ENCODE data around the gene FGFR1OP2.
"Not testable (repeated sequence)": the region's sequence is repeated elsewhere in the genome, so short reads cannot be mapped to it uniquely, and the experiment has no call there.

The FGFR1OP2 gene

DNA sequence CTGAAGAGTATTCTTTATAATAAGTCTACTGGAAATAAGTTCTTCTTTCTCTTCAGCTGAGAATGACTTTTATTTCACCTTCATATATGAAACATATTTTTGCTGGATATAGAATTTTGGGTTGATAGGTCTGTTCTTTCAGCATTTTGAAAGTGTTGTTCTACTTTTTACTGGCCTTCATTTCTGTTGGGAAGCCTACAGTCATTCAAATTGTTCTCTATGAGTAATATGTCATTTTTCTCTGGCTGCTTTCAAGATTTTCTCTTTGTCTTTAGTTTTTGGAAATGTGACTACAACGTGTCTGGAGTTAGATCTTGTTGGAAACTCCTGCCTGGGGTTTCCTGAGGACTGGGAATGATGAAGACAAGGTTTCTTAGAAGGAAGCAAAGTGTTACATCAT is 10.0 kb downstream of the FGFR1OP2 start:
- DNase-seq, result no peak

DNA sequence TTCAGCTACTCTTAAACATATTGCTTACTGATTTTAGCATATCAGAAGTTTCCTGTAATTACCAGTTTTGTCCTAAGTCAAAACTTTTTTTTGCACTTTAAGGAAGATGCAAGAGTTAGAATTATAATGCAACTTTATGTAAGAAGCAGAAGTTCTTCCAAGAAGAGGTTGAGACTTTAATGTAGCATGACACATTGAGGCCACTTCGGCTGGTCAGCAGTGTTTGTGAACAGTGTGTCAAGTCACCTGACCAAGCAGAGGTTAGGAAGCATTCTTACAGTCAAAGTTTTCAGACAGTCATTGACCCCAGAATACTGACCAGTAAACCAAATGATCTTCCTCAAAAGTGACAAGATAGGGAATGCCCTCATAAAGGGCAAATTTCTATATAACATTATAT is 15.2 kb downstream of the FGFR1OP2 start:
- DNase-seq, result no peak

DNA sequence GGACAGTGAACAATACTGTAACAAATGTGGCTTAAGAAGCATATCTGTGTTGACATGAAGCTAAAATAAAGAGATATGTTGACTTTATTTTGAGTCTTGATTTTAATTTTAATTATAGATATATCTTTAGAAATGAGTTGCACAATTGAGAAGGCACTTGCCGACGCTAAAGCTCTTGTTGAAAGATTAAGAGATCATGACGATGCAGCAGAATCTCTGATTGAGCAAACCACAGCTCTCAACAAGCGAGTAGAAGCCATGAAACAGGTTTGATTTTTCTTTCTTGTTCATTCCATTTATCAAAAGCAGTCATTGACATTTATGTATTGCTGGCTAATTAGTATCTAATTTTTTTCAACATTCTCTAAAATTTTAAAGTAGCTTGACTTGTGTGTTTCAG is 15.8 kb downstream of the FGFR1OP2 start:
- DNase-seq, result no peak

DNA sequence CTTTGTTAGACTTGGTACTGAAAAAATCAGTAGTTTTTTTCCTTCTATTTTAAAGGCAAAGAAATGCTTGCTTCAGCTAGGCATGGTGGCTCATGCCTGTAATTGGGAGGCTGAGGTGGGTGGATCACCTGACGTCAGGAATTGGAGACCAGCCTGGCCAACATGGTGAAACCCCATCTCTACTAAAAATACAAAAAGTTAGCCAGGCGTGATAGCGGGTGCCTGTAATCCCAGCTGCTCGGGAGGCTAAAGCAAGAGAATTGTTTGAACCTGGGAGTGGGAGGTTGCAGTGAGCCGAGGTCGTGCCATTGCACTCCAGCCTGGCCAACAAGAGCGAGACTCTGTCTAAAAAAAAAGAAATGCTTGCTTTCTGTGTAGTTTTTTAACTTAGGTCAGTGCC is 23.1 kb downstream of the FGFR1OP2 start:
- DNase-seq, result not testable (repeated sequence)

DNA sequence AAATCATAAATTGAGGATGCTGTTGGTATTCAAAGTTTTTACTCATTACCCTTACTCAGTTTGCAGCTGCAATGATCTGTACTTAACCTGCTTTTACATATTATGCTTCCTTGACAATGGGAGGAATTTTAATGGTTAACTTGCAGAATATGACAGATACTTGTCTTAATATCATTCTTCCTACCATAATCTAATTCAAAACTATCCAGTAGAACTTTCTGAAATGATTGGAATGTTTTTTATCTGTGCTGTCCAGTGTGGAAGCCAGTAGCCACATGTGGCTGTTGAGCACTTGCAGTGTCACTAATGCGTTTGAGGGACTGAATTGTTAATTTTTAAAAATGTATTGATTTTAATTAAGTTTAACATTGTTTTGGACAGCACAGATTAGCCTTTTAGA is 23.5 kb downstream of the FGFR1OP2 start:
- DNase-seq, result no peak

DNA sequence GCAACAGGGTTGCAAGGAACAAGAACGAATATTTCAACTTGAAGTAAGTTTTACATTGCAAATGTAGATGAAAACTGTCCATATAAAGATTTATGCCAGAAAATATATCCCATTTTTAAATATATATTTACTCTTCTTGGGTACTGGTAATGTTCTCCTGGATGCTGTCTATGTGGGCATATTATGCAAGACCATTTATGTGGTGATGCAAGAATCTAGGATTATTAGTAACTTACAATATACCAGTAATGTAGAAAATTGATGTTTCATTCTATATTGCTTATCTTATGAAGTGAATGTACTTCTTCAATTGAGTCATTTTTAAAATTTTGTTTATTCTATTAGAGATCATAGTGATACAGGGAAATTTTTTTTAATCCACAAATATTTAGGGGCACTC is 25.1 kb downstream of the FGFR1OP2 start:
- DNase-seq, result no peak

DNA sequence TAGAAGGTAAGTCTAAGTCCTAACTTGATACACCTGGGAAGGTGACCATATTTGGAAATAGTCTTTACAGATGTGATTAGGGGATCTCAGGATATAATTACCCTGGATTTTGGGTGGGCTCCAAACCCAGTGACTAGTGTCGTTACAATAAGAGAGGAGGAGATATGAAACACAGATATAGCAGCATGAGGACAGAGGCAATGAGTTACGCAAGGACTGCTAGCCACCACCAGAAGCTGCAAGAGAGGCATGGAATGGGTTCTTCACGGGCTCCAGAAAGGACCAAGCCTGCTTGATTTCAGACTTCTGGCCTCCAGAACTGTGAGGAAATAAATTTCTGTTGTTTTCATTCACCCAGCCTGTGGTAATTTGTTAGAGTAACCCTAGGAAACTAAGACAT is 28.6 kb downstream of the FGFR1OP2 start:
- DNase-seq, result no peak

DNA sequence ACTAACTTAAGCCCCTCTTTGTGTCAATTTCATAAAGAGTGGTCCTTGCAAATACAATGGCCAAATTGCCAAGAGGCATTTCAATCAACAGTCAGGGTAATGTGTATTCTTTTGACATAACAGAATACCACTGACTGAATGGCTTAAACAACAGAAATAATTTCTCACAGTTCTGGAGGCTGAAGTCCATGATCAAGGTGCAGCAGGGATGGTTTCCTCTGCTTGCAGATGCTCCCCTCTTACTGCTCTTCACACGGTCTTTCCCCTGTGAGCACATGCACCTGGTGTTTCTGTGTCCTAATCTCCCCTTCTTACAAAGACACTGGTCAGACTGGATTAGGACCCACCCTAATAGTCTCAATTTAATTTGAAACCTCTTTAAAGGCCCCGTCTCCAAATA is 31.9 kb downstream of the FGFR1OP2 start:
- DNase-seq, result no peak

DNA sequence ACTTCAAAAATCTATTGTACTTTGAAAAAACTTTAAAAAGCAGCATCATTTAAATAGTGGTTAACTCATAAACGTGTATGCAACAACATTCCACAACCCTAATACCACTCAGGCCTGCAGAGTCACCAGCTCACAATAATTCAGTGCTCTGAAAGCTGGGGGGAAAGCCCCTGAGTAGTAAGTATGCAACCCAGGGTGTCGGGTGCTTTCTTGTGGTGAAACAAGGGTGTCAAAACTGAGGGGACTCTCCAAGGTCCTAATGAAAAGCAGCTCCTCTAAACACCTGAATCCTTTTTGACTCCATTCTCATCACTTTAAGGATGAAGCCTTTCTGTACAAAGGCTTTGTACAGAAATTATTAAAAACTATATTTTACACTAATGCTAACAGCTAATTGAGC is 33.7 kb downstream of the FGFR1OP2 start:
- peak; percentile 59 to 69 for DNase-seq

DNA sequence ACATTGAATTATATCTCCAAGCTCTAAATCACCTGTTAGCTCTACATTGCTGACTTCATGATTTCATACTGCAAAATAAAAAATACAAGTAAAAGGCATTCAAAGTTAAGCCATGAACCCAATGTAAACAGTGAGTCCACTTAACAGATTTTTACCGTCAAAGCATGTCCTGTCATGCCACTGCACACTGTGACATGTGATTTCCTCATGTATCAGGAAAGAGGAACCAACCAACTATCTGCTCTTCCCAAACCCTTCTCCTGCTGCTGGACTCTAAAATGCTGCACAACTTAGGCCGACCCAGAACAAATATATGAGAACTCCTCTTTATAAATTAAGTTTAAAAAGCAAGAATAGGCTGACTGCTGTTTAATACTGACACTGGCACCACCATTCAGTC is 38.4 kb downstream of the FGFR1OP2 start:
- DNase-seq, result no peak

DNA sequence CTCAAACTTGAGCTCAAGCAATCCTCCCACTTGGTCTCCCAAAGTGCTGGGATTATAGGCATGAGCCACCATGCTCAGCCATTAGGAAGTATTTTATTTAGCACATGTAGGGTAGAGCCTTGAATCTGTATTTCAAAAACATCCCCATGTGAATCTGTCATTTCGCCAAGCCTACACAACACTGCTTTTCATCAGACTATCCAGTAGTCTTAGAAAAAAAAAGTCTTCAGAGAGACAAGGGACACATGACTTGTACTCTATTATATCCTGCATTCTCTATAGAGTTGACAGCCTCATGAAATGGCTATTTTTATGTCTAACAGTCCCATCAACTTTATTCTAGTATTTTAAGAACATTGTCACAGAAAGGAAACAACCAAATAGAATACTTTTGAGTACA is 40.5 kb downstream of the FGFR1OP2 start:
- DNase-seq, result no peak

DNA sequence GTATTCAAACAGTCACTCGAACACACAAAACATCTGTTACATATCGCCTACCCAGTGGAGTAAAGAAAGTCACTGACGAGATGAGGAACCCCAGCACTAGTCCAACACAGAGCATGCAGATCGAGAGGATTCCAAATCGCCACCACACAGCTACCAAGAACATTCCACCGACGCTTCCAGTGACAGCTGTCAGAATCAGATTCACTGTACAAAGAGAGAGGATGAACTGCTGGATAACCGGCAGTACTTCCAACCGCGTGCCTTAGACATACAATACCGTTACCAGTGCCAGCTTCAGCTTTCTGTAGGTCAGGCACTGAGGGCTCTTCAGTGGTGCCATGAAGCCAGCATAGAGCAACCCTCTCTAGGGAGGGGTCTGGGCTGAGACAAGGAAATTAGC is 41.5 kb downstream of the FGFR1OP2 start:
- no peak for DNase-seq

DNA sequence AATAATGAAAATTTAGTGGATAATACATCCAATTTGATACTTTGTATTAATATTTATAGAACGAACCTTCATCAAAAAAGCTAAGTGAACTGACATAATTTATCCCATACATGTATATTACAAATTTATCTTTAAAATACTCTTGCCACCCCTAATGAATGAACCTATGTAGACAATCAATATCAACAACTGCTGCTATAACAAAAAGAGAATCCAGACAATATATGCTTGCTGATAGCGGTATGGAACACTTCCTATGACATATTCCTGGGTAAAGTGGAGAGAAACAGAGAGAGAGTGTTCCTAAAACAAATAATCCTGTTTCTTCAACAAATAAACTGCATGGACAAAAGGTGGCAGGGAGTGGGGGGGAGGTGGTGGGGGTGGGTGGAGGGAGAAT is 44.6 kb downstream of the FGFR1OP2 start:
- DNase-seq, result no peak

DNA sequence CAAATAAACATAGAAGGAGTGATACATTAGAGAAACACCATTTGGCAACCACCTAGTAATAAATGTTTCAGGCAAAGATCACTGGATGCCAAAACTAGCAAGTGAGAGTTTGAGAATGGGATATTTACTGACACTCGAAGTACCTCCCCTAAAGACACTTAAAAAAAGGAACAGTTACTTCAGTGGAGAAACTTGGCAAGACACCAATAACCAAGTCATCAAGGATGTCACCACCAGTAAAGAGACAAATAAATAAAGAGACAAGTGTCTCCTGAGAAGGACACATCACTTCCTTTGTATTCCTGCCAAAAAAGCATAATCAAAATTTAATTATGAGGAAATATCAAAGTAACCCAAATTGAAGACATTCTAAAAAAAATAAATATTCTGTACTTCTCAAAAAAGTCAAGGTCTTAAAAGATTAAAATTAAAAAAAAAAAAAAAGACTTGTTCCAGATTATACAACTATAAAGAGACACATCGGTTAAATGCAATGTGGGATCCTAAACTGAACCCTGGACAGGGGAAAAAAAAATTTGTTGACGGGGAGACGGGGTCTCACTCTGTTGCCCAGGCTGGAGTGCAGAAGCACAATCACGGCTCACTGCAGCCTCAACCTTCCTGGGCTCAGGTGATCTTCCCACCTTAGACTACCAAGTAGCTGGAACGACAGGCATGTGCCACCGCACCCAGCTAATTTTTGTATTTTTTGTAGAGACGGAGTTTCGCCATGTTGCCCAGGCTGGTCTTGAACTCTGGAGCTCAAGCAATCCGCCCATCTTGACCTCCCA is 49.6 kb downstream of the FGFR1OP2 start:
- no peak for DNase-seq

DNA sequence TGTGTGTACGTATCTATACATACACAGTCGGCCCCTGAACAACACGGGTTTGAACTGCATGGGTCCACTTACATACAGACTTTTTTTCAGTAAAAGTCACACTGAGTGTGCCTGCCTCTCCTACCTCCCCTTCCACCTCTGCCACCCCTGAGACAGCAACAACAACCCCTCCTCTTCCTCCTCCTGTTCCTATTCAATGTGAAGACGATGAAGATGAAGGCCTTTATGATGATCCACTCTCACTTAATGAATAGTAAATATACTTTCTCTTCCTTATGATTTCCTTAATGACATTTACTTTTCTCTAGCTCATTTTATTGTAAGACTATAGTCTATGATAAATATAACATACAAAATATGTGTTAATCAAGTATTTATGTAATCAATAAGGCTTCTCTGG is 50.4 kb downstream of the FGFR1OP2 start:
- no peak for DNase-seq

DNA sequence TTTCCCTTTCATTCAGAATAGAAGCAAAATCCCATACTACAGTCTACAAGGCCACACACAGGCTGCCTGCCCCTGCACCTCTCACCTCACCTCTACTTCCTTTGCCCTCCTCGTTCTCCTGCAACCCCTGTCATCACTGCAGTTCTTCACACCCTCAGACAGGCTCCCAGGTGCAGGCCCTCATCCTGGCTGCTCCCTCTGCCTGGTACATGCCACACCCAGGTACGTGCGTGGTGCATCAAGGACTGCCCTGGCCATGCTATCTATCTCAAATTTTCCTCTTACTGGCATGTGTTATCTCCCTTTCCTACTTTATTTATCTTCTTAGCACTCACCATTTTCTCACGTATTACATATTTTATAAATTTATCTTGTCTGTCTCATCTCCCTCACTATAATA is 51.6 kb downstream of the FGFR1OP2 start:
- no peak for DNase-seq

DNA sequence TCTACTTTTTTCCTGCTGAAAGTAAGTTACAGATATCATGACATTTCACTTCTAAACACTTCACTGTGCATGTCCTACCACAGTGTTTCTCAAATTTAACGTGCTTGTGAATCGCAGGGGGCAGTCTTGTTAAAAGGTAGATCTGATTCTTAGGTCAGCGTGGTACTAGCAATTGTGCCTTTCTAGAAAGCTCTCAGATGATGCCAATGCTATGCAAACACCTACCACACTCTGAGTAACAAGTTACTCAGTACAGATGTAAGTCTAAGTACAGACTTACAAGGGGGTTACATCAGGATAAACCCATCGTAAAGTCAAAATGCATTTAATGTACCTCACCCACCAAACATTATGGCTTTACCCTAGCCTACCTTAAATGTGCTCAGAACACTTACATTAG is 53.6 kb downstream of the FGFR1OP2 start:
- DNase-seq, result no peak

DNA sequence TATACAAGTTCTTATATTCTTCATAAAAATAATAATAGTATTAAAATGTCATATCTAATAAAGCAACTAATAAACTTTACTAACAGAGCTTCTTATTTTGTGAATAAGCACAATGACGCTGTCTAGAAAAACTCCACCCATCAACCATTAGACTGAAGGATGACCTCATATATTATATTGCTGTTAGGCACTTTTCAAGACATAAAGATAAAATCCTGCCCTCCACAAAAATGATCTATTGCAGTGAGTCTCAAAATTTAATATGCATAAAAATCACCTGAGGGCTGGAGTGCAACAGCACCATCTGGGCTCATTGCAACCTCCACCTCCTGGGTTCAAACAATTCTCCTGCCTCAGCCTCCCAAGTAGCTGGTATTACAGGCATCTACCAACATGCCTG is 55.8 kb downstream of the FGFR1OP2 start:
- no peak for DNase-seq

DNA sequence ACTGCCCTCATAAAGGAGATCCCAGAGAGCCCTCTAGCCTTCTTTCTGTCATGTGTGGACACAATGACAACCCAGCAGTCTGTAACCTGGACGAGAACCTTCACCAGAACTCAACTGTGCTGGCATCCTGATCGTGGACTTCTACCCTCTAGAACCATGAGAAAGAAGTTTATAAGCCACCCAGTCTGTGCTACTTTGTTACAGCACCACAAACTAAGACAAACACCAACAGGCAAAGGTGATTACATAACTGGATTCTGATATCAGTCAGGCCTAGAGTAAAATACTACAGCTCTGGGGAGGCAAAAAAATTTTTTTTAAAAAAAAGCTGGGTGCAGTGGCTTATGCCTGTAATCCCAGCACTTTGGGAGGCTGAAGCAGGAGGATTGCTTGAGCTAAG is 57.4 kb downstream of the FGFR1OP2 start:
- no peak for DNase-seq

DNA sequence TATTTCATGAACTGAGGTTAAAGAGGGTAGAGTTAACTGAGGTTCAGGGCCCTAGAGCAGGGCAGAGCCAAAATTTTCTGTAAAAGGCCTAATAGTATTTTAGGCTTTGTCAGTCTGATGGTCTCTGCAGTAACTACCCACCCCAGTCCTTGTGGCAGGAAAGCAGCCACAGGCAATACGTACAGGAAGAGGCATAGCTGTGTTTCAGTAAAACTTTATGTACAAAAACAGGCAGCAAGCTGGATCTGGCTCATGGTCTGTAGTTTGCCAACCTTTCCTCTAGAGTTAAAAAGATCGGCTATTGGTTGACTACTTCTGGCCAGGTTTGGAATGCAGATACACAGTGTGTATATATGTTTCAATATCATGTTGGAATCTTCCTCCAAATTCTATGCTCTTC is 58.7 kb downstream of the FGFR1OP2 start:
- DNase-seq, result no peak

DNA sequence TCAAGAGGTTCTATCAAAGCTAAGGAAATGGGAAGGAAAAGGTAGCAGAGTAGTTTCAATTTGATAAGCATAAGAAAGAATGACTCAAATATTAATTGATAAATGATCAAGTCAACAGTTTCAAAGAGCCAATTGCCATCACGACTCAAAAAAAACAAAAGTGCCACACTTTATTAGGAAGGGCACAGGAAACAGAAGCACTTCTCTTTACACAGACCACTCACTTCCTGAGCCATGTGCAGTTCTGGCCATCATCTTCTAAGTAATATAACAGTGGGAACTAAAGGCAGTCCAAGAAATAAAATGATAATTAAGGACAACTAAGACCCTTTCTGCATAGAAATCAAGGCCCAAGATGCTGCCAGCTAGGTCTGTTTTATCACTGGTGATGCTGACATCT is 62.7 kb downstream of the FGFR1OP2 start:
- DNase-seq, result no peak

DNA sequence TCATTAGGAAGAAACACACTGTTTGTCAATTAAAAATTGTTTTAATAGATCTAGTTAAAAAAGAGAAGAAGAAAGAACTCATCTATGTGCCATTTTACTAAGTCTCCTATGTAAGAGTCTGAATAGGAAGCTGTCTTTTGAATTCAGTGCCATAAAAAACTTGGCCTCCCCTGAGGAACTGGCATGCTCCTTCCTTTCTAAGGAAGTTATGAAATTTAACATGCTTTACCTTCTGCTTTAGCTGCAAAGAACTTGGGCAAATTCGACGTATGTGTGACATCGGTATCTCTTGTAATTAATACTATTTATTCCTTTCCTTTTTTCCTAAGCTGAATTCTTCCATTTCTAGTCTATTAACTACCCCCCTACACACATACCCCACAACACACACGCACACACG is 63.4 kb downstream of the FGFR1OP2 start:
- DNase-seq, result no peak

DNA sequence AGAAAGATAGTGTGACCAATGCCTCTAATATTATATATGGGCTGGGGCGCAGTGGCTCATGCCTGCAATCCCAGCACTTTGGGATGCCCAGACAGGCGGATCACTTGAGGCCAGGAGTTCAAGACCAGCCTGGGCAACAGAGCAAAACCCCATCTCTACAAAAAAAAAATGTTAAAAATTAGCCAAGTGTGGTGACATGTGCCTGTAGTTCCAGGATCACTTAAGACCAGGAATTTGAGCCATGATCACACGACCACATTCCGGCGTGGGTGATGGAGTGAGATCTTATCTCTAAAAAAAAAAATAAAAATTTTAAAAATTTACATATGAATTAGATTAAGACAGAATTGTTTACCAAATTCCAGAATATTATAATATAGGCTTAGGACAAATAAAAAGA is 63.9 kb downstream of the FGFR1OP2 start:
- DNase-seq, result no peak

DNA sequence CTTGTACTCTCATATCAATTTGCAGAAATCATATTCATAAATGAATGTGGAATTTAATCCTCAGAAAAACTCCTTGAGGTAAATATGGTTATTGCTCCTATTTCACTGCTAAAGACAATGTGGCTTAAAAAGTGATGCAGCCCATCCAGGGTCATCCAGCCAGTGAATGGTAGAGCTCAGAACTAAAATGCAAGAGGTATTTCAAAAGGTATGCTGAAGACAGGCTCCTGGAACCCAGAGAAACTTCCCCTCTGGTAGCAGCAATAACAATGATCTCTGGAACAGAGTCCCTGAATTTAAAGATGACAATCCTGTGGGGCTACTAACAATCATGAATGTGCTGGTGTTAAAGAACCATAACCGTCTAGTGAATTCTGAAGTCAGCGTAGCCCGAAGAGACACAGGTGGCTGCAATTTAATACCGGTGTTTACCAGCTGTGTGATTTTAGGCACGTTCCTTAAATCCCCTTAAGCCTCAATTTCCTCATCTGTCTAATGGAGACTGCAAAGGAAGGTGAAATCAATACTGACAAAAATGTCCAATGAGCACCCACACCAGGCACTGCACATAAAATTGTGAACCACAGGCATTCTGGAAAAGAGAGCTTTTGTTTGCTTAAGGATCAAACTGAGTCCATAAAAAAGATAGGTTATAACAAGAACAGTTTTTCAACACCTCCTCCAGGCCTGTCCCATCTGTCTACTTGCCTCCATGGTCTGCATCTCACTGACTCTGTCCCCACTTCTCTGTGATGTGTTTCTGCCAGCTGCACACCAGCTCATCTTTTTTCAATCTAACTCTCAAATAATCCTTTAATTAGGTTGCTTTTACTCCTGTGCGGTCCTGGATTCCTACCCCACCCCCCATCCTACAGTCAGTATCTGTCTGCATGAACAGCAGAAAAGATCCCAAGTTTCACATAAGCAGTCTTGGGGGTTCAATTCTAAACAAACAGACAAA is 65.4 kb downstream of the FGFR1OP2 start:
- no peak for DNase-seq

All from stimulated activated CD4-positive, alpha-beta T cell treated with anti-CD3 and anti-CD28 coated beads, Interleukin-2, amount 100 ng/mL, for 24 hours (primary cell).